Heart left ventricle (tissue), 16 donors: ENCODE results near the gene LRP1B. TPM values are rescaled to one million over a fixed set of nuclear protein-coding genes. Genes with fewer than 3 reads are reported as not detected.

Experiments used
- ATAC-seq, 4 donors: fragments of 200-7000 bp; cut with Tn5 transposase; one replicate each; pipeline ENCODE4 v1.9.1; 2020 to 2022; ENCODE audit warnings: moderate library complexity in 4 of 4, mild to moderate bottlenecking in 3 of 4, moderate number of reproducible peaks in 1 of 4
- DNase-seq, 5 donors: peaks; one replicate each; pipeline ENCODE4 v3.0.0-alpha.2; 2020
- H3K27ac ChIP-seq, 12 donors: fragments of 200-600 bp; sonication (generic) in 4 of 12; one replicate each; pipeline versions ENCODE4 v1.5.0 to v1.8.0; 2016 to 2022; ENCODE audit warnings: mild to moderate bottlenecking in 2 of 12
- H3K27me3 ChIP-seq, 9 donors: fragments of 200-600 bp; sonication (generic) in 2 of 9; one replicate each; pipeline versions ENCODE4 v1.5.1 to v1.8.0; 2016 to 2022; ENCODE audit warnings: mild to moderate bottlenecking in 3 of 9
- H3K36me3 ChIP-seq, 9 donors: fragments of 200-600 bp; sonication (generic) in 2 of 9; one replicate each; pipeline versions ENCODE4 v1.5.0 to v1.8.0; 2018 to 2022; ENCODE audit warnings: mild to moderate bottlenecking in 2 of 9
- H3K4me1 ChIP-seq, 12 donors: fragments of 200-600 bp; sonication (generic) in 4 of 12; one replicate each; pipeline versions ENCODE4 v1.5.0 to v1.8.0; 2016 to 2022; ENCODE audit warnings: mild to moderate bottlenecking in 3 of 12
- H3K4me3 ChIP-seq, 12 donors: fragments of 200-600 bp; sonication (generic) in 4 of 12; one replicate each; pipeline versions ENCODE4 v1.5.0 to v1.8.0; 2017 to 2022; ENCODE audit warnings: mild to moderate bottlenecking in 9 of 12, moderate library complexity in 4 of 12
- H3K9me3 ChIP-seq, 12 donors: fragments of 200-600 bp; sonication (generic) in 4 of 12; one replicate each; pipeline versions ENCODE4 v1.5.0 to v1.8.0; 2016 to 2022; ENCODE audit warnings: mild to moderate bottlenecking in 1 of 12
- CTCF ChIP-seq, 12 donors: fragments of 200-600 bp; sonication (generic) in 4 of 12; IDR thresholded peaks; one replicate each; pipeline versions ENCODE4 v1.5.0 to v1.8.0; 2018 to 2022; ENCODE audit warnings: antibody characterized with exemption in 12 of 12, mild to moderate bottlenecking in 5 of 12
- POLR2A ChIP-seq, 2 donors: fragments of 450-650 bp; IDR thresholded peaks; one replicate each; pipeline ENCODE4 v1.6.1; 2017; ENCODE audit warnings: antibody characterized with exemption in 2 of 2, mild to moderate bottlenecking in 2 of 2, moderate library complexity in 2 of 2
- WGBS, 4 donors: extraction: QIAGEN DNeasy Blood & Tissue Kit in 2 of 4; methylation state at CpG; one replicate each; pipeline versions ENCODE4 v1.1.5 to v1.1.7; 2013 to 2018; 5-methylcytosine and 5-hydroxymethylcytosine counted together
- intact Hi-C, 10 donors: fragments of 100-400 bp; cut with DNase I; formaldehyde crosslinking; loops; one replicate each; pipeline versions ENCODE4 v1.11.1 to v1.14.2; 2022
- polyA plus RNA-seq, 2 donors: library from polyadenylated mRNA; stranded (reverse); fragments of 200-250 nt; gene quantifications; one replicate each; pipeline ENCODE4 v1.2.3, GENCODE V29; 2013
- total RNA-seq, 9 donors: library from RNA; depleted of rRNA in 2 of 9; stranded (reverse); fragments of >200 nt in 2 of 9; fragmentation: NEBNext Ultra II Directional in 3 of 9; extraction: Animal tissue kit (Norgen Biotek cat#: 25700) in 3 of 9; gene quantifications; one replicate each; pipeline versions ENCODE4 v1.1.0 to v1.2.4, GENCODE V29; 2016 to 2023
- donor health status: ischemic (EF 13 %, LVEDD 7.1; RV severe dilation, severe dysfunction).
- donor health status: healthy with polysubstance abuse.
- donor health status: DM: no; HTN: yes; CAD: no.
- donor health status: DM: no; HTN: no; CAD: no.
- donor health status: ischemic (EF 25% LVEDD 6.9; RV normal size, moderate dysfunction).
- donor health status: ischemic (EF 25% LVEDD 5.7; RV mildly dilated, moderate dysfunction).
- donor health status: healthy.
- donor health status: DM: yes; HTN: yes; CAD: no.
- donor health status: ischemic (EF 35%, LVEDD 5.7; RV mildly dilated, moderate dysfunction).
- donor health status: nonischemic (EF 11% LVEDD 7.7; RV severe dilation, severe dysfunction).
- donor health status: DM: yes; HTN: yes; CAD: no.
- donor health status: PGD.
- donor health status: ischemic (EF 29% LVEDD 5.4; RV normal size, mild dysfunction).
- donor health status: nonischemic (EF 23%, LVEDD 6.1; RV moderate dilation, normal function).

LRP1B gene
- total and polyA plus RNA-seq, 11 donors: 0.01 to 0.19 (median 0.11) TPM; not detected in 2

GRCh38 chr2:141313972-141314371 lies 816.8 kb downstream of the LRP1B start:
- TF ChIP-seq CTCF (IDR thresholded peaks at IDR 0.05) (no peak), POLR2A (IDR thresholded peaks at IDR 0.05) (no peak)
- ATAC-seq (no peak), DNase-seq (no peak)
- Histone ChIP-seq H3K4me3 (no peak overlapping the region), H3K4me1 (no peaks in the 10 kb centered on the region), H3K9me3 (no peaks in the 10 kb centered on the region), H3K27me3 (no peaks in the 10 kb centered on the region), H3K36me3 (no peaks in the 10 kb centered on the region), H3K27ac (no peak overlapping the region)
- 92 to 96% (median 93%) methylated on average over 4 of the region's 4 CpGs for WGBS, 4 donors
- intact Hi-C loops: no loop called here

- intact Hi-C loops: no loop called here
- H3K36me3 ChIP-seq: no peaks in the 10 kb centered on the region
Observed at GRCh38 chr2:141311430-141311829, 819.4 kb downstream of the LRP1B start.

GRCh38 chr2:141306368-141306767 lies 824.4 kb downstream of the LRP1B start:
- intact Hi-C loops: no loop called here
- Histone ChIP-seq H3K27me3 (no peaks in the 10 kb centered on the region), H3K36me3 (no peaks in the 10 kb centered on the region), H3K4me1 (no peaks in the 10 kb centered on the region), H3K9me3 (peaks cover 0 to 3% (median 0%) of the 10 kb centered on the region in 12 donors), H3K4me3 (no peak overlapping the region), H3K27ac (no peak overlapping the region)
- ATAC-seq: no peak
- DNase-seq: no peak
- no peak for TF ChIP-seq POLR2A (IDR thresholded peaks at IDR 0.05)
- no peak for TF ChIP-seq CTCF (IDR thresholded peaks at IDR 0.05)

More at GRCh38 chr2:141311430-141311829, 819.4 kb downstream of the LRP1B start:
- no peak overlapping the region for H3K27ac ChIP-seq
- ATAC-seq (no peak), DNase-seq (no peak)
- peaks cover 0 to 2% (median 0%) of the 10 kb centered on the region in 12 donors for H3K9me3 ChIP-seq
- no peak for TF ChIP-seq CTCF (IDR thresholded peaks at IDR 0.05)
- TF ChIP-seq POLR2A (IDR thresholded peaks at IDR 0.05): no peak
- H3K4me3 ChIP-seq: no peak overlapping the region
- no peaks in the 10 kb centered on the region for H3K27me3 ChIP-seq
- no peaks in the 10 kb centered on the region for H3K4me1 ChIP-seq

- Histone ChIP-seq H3K36me3 (no peaks in the 10 kb centered on the region), H3K27ac (no peak overlapping the region), H3K4me3 (no peak overlapping the region), H3K4me1 (no peaks in the 10 kb centered on the region), H3K27me3 (no peaks in the 10 kb centered on the region), H3K9me3 (peaks cover 0 to 3% (median 0%) of the 10 kb centered on the region in 12 donors)
- intact Hi-C loops: no loop called here
- no peak for TF ChIP-seq CTCF (IDR thresholded peaks at IDR 0.05)
- TF ChIP-seq POLR2A (IDR thresholded peaks at IDR 0.05): no peak
- 49 to 70% (median 56%) methylated on average over 2 of the region's 2 CpGs for WGBS, 4 donors
- ATAC-seq (no peak), DNase-seq (no peak)
Observed at GRCh38 chr2:141301551-141301950, 829.3 kb downstream of the LRP1B start.
